NCI-H2227 (cell line): ENCODE data around the gene AQP9.
"Not testable (repeated sequence)": the region's sequence is repeated elsewhere in the genome, so short reads cannot be mapped to it uniquely, and the experiment has no call there.

ENCODE experiments used
- DNase-seq: peaks from one replicate; lab custom pipeline; 2025; ENCODE audit not compliant: unreplicated experiment; lab: John Stamatoyannopoulos, UW

AQP9 gene

GRCh38 chr15:58178668-58179067 is 40.5 kb downstream of the AQP9 start:
- DNase-seq: no peak

DNA sequence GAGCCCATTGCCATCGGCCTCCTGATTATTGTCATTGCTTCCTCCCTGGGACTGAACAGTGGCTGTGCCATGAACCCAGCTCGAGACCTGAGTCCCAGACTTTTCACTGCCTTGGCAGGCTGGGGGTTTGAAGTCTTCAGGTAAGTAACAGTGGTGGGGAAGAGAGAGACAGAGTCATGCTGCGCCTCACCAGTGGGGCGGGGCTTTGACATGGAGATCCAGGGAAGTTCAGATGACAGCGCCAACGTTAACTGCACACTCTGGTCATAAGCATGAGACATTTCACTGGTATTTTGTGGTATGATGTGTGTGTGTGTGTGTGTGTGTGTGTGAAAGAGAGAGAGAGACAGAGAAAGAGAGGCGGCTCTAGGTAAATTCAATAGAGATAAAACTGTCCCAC is 41.0 kb downstream of the AQP9 start:
- no peak for DNase-seq

- DNase-seq: no peak
Observed at GRCh38 chr15:58179741-58180381, 41.7 kb downstream of the AQP9 start.

DNA sequence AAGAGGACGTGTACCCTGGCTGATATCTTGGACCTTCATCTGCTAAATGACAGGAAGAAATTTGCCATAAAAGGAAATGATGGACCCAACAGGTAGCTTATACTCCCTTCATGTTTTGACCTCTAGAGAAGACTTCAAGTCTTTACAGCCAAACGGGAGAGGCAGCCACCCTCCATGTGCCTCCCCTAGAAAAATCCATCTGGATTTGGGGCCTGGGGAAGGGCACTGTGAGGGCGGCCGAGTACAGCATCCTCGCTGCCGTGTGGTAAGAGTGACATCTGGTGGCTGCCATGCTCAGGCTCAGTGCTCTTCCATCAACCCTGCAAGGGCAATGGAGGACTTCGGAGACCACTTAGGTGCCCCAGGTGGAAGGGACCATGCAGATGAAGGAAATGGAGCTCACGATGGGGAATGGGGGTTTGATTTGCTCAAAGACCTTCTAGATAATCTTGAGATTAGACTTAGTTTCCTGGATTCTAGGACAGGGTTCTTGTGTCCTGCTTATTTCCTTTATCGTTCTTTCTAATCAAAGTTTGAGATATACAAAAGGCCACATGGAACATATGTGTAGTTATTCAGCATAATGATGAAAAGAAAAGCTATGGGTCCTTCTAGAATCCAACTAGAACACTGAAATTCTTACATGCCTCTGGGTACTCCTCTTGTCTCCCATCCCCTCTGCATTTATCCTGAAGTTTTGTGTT is 44.4 kb downstream of the AQP9 start:
- DNase-seq: peak; percentile 42

DNA sequence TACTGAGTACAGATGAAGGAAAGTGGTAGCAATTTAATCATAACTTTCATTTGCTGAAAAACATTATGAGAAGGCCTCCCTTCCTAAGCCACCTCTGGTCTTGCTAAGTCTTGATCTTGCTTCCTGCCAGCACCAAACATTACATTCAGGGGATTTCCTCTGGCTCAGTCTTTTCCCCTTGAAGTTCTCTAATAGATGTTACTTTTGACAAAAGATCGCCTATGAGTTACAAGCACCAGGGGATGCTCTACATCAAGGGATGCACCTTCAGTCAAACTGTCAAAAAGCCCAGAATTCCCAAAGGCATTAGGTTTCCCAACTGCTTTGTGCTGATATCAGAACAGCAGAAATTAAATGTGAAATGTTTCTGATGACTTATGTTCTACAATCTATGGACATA is 47.3 kb downstream of the AQP9 start:
- no peak for DNase-seq

DNA sequence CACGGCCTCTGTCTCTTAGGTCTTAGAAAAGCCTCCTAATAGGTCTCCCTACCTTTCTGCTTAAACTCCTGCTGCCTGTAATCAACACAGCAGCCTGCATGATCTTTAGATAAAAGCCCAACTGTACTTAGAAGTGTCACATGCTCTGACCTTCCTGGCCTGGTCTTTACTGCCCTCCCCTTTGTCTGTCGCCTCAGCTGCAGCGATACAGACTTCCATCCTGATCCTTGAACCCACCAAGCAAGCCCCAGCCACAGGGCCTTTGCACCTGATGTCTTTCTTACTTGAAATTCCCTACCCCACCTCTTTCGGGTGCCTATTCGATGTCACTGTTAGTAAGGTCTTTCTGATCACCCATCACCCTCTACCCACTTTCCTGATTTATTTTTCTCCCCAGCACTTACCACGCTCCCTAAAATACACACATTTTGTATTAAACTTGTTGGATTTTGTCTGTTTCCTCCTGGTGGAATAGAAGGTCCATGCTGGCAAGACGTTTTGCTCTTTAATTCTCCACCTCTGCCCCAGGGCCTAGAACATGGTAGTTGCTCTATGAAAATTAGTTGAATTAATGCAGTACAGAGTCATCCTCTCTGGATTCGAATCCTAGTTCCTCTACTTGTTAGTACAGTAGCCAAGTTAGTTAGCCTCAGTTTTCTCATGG is 51.1 kb downstream of the AQP9 start:
- no peak for DNase-seq

- no peak for DNase-seq
Observed at GRCh38 chr15:58190419-58190818, 52.2 kb downstream of the AQP9 start.

- peak; percentile 8 for DNase-seq
Observed at GRCh38 chr15:58193636-58194035, 55.5 kb downstream of the AQP9 start.

GRCh38 chr15:58200739-58201138 is 62.6 kb downstream of the AQP9 start:
- no peak for DNase-seq

DNA sequence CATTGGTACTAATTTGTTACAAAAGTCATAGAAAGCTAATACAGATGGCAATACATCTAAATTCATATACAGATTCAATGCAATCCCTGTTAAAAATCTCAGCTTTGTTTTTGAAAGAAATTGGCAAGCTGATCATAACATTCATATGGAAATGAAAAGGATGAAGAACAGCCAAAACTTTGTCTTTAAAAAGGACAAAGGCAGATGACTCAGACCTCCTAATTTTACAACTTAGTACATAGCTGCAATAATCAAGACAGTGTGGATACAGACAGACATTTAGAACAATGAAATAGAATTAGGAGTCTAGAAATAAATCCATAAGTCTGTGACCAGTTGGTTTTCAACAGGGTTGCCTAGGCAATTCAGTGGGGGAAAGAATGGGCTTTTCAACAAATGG is 63.3 kb downstream of the AQP9 start:
- no peak for DNase-seq

GRCh38 chr15:58203537-58203936 is 65.4 kb downstream of the AQP9 start:
- DNase-seq: no peak

DNA sequence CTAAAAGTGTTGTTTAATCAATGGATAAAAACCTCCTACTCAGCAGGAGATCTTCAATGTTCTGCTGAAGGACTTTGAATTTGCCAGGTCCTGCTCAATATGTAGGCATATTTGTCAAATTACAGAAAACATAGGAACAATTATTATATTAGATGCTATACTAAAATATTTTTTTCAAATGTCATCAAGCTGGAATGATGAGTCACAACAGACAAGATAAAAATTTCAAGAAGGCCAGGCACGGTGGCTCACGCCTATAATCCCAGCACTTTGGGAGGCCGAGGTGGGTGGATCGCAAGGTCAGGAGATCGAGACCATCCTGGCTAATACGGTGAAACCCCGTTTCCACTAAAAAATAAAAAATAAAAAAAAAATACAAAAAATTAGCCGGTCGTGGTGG is 68.0 kb downstream of the AQP9 start:
- no peak for DNase-seq

DNA sequence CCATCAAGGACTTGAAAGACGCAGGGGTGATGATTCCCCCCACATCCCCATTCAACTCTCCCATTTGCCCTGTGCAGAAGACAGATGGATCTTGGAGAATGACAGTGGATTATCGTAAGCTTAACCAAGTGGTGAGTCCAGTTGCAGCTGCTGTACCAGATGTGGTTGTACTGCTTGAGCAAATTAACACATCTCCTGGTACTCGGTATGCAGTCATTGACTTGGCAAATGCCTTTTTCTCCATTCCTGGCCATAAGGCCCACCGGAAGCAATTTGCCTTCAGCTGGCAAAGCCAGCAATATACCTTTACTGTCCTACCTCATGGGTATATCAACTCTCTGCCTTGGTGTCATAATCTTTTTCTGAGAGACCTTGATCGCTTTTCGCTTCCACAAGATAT is 70.0 kb downstream of the AQP9 start:
- not testable (repeated sequence) for DNase-seq

GRCh38 chr15:58209007-58209481 is 70.9 kb downstream of the AQP9 start:
- DNase-seq: not testable (repeated sequence)

DNA sequence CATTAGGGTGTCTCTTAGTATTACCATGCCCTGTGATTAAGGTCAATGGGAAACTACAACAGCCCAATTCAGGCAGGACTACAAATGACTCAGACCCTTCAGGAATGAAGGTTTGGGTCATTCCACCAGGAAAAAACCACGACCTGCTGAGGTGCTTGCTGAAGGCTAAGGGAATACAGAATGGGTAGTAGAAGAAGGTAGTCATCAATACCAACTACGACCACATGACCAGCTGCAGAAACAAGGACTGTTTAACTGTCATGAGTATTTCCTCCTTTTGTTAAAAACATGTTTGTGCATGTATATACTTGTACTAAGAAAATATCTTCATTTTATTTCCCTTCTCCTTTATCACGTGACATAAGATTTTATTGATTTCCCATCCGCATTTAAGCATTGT is 71.8 kb downstream of the AQP9 start:
- not testable (repeated sequence) for DNase-seq

- peak; percentile 55 for DNase-seq
Observed at GRCh38 chr15:58212909-58213526, 74.8 kb downstream of the AQP9 start.

GRCh38 chr15:58213587-58214338 is 75.6 kb downstream of the AQP9 start:
- DNase-seq: no peak

GRCh38 chr15:58214591-58215340 is 76.6 kb downstream of the AQP9 start:
- DNase-seq: no peak

DNA sequence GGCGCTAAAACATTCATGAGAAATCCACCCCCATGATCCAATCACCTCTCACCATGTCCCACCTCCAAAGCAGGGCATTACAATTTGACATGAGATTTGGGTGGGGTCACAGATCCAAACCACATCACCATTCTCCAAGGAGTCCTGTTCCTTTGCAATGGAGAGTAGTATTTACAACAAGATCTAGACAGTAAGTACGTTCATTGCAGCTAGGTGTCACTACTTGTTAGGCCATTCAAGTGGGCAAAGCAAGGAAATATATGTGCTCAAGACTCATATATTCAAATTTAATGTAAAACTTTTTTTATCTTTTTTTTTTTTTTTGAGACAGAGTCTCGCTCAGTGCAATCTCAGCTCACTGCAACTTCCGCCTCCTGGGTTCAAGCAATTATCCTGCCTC is 79.3 kb downstream of the AQP9 start:
- no peak for DNase-seq

DNA sequence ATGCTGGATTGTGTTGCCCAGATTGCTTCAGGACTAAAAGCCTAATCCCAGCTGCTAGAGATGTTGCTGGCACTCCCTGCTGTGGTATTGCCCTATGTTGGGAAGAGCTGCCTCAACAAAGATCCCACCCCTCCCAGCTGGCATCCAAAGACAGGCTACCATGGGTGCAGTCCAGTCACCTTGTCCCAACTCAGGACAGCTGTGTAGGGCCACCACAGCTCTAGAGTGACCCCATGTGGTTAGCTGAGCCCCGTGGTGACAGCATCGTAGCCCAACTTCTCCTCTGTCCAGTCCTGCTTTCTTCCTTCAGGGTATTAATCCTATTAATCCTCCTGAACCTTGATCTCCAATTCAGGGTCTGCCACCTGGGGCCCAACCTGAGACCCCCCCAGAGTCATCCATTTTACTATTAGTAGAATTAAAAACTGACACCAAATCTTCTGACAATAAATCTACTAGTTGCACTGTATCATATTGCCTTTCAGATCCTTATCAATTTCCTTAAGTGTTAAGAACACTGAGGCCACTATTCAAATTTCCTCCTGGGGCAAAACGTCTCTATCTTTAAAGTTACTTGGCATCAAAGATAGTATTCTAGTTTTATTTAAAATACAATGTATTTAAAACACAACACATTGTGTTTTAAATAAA is 83.5 kb downstream of the AQP9 start:
- no peak for DNase-seq
